ENCODE data around the gene UBR3.

UBR3 gene

DNA sequence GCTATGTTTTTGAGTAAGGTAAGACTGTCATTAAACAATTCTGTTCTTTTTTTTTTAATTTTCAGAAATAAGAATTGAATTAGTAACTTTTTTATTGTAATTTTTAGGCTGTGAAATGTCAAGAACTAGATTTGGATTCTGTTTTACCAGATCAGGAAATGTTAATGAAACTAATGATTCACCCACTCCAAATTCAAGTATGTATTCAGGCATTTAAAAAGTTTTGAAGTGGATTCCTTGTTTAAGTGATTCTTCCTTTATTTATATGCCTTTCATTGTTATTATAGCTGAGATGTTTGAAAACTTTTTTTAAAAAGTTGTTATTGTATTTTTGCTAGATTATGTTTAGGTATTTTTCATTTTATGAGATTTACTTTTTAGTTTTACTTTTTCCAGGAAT lies 96.7 kb downstream of the UBR3 start:
- no peak for TF ChIP-seq ZBTB48 (tag by site-specific recombination; IDR thresholded peaks at IDR 0.05)
- TF ChIP-seq ZNF157 (tag by site-specific recombination; IDR thresholded peaks at IDR 0.05) = no peak
- TF ChIP-seq ZNF596 (tag by site-specific recombination; IDR thresholded peaks at IDR 0.05) = no peak
- no peak for TF ChIP-seq ZNF549 (tag by site-specific recombination; IDR thresholded peaks at IDR 0.05)
- no peak for TF ChIP-seq ZNF223 (tag by site-specific recombination; IDR thresholded peaks at IDR 0.05)
- no peak for TF ChIP-seq ZXDB (tag by site-specific recombination; IDR thresholded peaks at IDR 0.05)
- TF ChIP-seq ZNF529 (tag by site-specific recombination; IDR thresholded peaks at IDR 0.05; ENCODE audit: insufficient replicate concordance) = no peak
- TF ChIP-seq ZNF19 (tag by site-specific recombination; IDR thresholded peaks at IDR 0.05; ENCODE audit: low read depth) = no peak
- TF ChIP-seq ZNF433 (tag by site-specific recombination; IDR thresholded peaks at IDR 0.05; ENCODE audit: low read depth) = no peak
- TF ChIP-seq ZNF404 (tag by site-specific recombination; IDR thresholded peaks at IDR 0.05) = no peak
- Histone ChIP-seq H3K27ac (ENCODE audit: extremely low read depth, low read depth, low read length) (no peak overlapping the region), H3K4me3 (ENCODE audit: low read depth, low read length) (no peak overlapping the region), H3K4me1 (ENCODE audit: control insufficient read depth, insufficient read depth, low read length) (no peaks in the 10 kb centered on the region), H3K9me3 (ENCODE audit: control insufficient read depth, insufficient read depth, low read depth, low read length) (no peaks in the 10 kb centered on the region), H3K36me3 (ENCODE audit: control insufficient read depth in 2 of 2, insufficient read depth in 1 of 2, low read length in 2 of 2) (peaks cover 0 to 23% of the 10 kb centered on the region in 2 experiments; a peak in 2 of 3 replicates)
- ChIA-PET CTCF (interaction anchor here (1.2 kb wide), 1 partner anchor 97 kb away, joined by 3 read pairs; the partner anchor contains the start of gene UBR3), POLR2A (no interaction called here)

- POLR2A ChIA-PET = no interaction called here
- peaks cover 3 to 28% of the 10 kb centered on the region in 2 experiments; a peak in 2 of 3 replicates for H3K36me3 ChIP-seq (ENCODE audit: control insufficient read depth in 2 of 2, insufficient read depth in 1 of 2, low read length in 2 of 2)
- CTCF ChIA-PET = no interaction called here
- no peak overlapping the region for H3K4me3 ChIP-seq (ENCODE audit: low read depth, low read length)
- no peaks in the 10 kb centered on the region for H3K4me1 ChIP-seq (ENCODE audit: control insufficient read depth, insufficient read depth, low read length)
- no peak for TF ChIP-seq ZNF561 (tag by site-specific recombination; IDR thresholded peaks at IDR 0.05; ENCODE audit: borderline replicate concordance)
- no peak for TF ChIP-seq ZNF223 (tag by site-specific recombination; IDR thresholded peaks at IDR 0.05)
- no peak for TF ChIP-seq ZNF140 (tag by site-specific recombination; IDR thresholded peaks at IDR 0.05)
- TF ChIP-seq ZNF664 (tag by site-specific recombination; IDR thresholded peaks at IDR 0.05) = no peak
- TF ChIP-seq ZNF292 (tag by site-specific recombination; IDR thresholded peaks at IDR 0.05; ENCODE audit: borderline replicate concordance, low read depth) = no peak
- no peak for TF ChIP-seq IKZF3 (tag by site-specific recombination; IDR thresholded peaks at IDR 0.05)
- TF ChIP-seq BCL11B (tag by site-specific recombination; IDR thresholded peaks at IDR 0.05; ENCODE audit: low read depth) = no peak
- TF ChIP-seq TRIM28 (IDR thresholded peaks at IDR 0.05; ENCODE audit: borderline replicate concordance, low read length) = no peak
- no peak for TF ChIP-seq YY1 (tag by site-specific recombination; IDR thresholded peaks at IDR 0.05)
- TF ChIP-seq ZSCAN16 (tag by site-specific recombination; IDR thresholded peaks at IDR 0.05) = no peak
- TF ChIP-seq ZNF335 (tag by site-specific recombination; conservative IDR thresholded peaks at IDR 0.05) = no peak
- no peak for TF ChIP-seq ZBTB20 (tag by site-specific recombination; IDR thresholded peaks at IDR 0.05)
- TF ChIP-seq ZBTB6 (tag by site-specific recombination; IDR thresholded peaks at IDR 0.05) = no peak
- no peak for TF ChIP-seq ZNF521 (tag by site-specific recombination; IDR thresholded peaks at IDR 0.05)
- TF ChIP-seq WT1 (tag by site-specific recombination; IDR thresholded peaks at IDR 0.05) = no peak
- TF ChIP-seq ZNF133 (tag by site-specific recombination; IDR thresholded peaks at IDR 0.05) = no peak
- TF ChIP-seq, protein P1, sequence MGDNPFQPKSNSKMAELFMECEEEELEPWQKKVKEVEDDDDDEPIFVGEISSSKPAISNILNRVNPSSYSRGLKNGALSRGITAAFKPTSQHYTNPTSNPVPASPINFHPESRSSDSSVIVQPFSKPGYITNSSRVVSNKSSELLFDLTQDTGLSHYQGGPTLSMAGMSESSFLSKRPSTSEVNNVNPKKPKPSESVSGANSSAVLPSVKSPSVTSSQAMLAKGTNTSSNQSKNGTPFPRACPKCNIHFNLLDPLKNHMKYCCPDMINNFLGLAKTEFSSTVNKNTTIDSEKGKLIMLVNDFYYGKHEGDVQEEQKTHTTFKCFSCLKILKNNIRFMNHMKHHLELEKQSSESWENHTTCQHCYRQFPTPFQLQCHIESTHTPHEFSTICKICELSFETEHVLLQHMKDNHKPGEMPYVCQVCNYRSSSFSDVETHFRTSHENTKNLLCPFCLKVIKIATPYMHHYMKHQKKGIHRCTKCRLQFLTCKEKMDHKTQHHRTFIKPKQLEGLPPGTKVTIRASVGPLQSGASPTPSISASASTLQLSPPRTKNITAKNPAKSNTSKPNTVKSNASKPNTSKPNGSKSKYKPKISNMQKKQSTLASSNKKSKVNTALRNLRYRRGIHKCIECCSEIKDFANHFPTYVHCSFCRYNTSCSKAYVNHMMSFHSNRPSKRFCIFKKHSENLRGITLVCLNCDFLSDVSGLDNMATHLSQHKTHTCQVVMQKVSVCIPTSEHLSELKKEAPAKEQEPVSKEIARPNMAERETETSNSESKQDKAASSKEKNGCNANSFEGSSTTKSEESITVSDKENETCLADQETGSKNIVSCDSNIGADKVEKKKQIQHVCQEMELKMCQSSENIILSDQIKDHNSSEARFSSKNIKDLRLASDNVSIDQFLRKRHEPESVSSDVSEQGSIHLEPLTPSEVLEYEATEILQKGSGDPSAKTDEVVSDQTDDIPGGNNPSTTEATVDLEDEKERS (tag by site-specific recombination; IDR thresholded peaks at IDR 0.05) = no peak
- no peaks in the 10 kb centered on the region for H3K9me3 ChIP-seq (ENCODE audit: control insufficient read depth, insufficient read depth, low read depth, low read length)
- H3K27ac ChIP-seq (ENCODE audit: extremely low read depth, low read depth, low read length) = no peak overlapping the region
Measured at GRCh38 chr2:169925968-169926367, 98.7 kb downstream of the UBR3 start.
